ENCODE results near the gene CMYA5.

Gene CMYA5

GRCh38 chr5:79834754-79835714 lies 145.4 kb downstream of the CMYA5 start:
- no peak for DNase-seq (ENCODE audit: low spot score)

GRCh38 chr5:79837761-79838551 lies 148.3 kb downstream of the CMYA5 start:
- no peak for DNase-seq (ENCODE audit: low spot score)

DNA sequence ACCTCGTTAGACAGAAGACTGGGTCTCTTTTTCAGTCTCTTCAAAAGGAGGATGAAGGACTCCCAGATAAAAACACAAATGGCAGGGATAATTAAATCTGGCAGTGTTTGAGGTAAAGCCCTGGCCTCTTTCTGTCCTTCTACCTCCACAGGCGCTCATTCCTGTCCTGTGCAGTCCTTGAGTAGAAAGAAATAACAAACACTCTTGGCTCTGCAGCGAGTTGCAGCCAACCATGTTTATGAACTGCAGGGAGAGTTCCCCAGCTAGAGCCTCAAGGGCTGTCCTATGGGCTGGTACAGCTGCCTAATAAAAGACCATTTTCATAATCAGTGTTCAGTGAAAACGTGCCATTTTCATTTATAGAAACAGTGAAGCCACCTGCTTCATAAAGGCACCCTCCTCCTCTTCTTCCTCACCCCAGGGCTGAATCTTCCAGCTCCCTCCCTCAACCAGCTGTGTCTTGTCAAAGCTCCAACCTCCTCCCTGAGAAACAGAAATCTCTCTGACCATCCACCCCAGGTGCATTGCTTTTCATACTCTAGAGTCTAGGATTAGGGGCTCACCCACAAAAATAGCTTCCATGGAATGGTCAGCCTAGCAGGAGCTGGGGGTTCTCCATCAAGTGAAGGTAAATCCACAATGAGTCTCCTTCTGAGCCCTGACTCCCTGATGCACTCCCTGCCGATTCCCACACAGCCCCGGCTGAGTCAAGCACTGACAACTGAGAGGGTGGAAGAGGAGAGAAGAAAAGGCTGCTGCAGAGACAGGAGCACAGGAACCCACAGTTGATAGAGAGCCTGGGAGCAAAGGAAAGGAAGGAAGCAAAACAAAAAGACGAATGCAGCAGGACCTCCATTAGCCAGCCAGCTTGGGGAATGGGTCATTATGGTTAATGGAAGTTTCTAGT lies 150.7 kb downstream of the CMYA5 start:
- DNase-seq (ENCODE audit: low spot score), result no peak

DNA sequence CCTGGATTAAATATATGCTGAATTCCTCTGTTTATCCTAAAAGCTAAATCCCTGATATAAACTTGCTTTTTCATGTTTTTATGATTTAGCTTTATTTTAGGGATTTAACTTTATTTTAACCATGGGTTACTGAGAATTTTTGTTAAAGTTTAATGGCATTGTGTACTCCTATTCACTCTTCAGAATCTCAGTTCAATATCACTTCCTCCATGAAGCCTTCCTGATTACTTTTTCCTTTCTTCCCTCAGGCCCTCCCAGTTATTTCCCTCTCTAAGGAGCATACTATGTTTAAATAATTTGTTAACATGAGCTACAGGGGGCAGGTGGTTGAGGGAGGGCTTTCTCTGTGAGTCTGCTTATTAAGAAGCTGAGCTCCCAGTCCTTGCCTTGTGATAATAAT lies 151.5 kb downstream of the CMYA5 start:
- no peak for DNase-seq (ENCODE audit: low spot score)

DNA sequence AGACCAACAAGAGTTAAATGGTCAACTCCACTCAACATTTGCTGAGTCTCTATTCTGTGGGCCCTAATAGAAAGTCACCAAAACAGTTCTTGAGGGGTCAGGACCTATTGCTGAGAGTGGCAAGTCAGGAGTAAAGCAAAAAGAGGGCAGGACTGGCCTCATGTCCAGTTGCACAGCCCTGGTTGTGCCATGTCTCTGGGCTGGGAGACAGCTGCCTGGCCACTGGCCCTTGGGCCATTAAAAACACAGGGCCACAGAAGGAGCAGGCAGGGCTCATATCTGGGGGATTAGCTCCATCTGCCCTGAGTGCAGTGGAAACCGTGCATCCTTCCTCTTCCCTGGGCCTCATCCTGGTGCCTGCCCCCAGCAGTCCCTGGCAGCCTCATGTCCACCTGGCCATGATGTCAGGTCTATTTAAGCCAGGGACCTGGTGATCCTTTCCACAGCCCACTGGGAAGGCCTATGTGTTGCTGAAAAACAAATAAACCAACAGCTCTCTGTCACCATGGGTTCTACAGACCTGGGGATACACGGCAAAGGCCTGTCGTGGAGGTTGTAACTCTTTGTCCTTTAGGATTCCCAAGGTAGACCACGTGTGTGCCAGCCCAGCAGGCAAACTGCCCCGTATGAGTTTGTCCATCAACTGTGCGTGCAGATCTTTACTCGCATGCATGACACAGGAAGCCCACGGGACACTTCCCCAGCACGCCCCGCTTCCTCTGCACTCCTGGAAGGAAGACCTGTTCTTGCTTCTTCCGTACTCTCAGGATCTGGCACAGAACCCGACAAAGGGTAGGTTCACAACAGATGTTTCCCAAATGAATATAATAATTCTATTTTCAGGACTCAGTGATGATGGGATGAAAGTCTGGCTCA lies 152.6 kb downstream of the CMYA5 start:
- no peak for DNase-seq (ENCODE audit: low spot score)

DNA sequence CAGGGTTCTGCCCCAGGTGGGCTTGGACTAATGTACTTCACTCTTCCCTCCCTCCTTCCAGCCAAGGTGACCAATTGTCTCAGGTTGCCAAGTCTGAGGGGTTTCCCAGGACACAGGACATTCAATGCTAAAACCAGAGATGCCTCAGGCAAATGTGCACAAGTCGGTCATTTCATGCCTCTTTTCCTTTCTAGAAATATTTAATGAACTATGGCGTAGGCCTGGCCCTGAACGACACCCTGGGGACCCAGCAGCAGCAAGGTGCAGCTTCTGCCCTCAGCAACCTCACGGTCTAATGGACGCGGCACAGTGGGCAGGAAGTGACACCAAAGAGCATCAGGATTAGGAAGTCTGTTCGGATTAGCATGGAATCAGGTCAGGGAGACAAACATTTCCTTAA lies 153.4 kb downstream of the CMYA5 start:
- no peak for DNase-seq (ENCODE audit: low spot score)

GRCh38 chr5:79843450-79844388 lies 154.1 kb downstream of the CMYA5 start:
- DNase-seq (ENCODE audit: low spot score), result no peak

DNA sequence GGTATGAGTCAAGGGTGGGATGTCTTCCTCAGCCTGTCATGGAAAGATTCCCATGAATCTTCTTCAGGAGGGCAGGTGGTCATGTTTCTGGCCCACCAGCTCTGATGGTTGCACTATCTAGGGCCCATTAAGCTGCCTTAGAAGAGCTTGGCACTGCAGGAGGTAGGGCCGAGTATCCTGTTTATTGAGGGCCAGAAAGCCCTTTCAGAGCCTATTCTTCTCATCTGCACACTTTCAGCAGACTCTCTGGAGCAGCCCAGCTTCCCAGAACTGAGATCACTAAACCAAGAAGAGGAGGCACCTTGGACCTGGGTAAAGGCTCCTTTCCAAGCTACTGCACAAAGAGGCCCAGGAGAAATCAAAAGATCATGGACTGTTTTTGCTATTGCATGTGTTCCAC lies 154.9 kb downstream of the CMYA5 start:
- no peak for DNase-seq (ENCODE audit: low spot score)

GRCh38 chr5:79845448-79846197 lies 156.0 kb downstream of the CMYA5 start:
- no peak for DNase-seq (ENCODE audit: low spot score)

- DNase-seq (ENCODE audit: low spot score), result no peak
Observed at GRCh38 chr5:79846198-79846521, 156.5 kb downstream of the CMYA5 start.

DNA sequence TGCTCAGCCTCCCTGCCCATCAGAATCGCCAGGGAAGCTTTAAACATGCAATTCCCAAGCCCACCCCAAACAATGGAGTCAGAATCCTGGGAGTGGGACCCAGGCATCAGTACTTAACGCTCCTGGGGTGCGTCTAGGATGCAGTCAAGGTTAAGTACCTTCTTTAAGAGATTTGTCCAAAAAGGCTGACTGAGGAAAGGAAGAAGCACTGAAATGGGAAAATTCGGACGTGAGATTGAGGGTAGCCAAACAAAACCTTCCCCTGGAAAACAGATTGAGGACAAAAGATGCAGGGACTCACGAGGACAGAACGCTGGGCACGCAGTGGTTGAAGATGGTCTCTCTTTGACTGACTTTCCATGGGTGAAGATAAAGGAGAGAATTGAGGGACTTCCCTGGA lies 157.9 kb downstream of the CMYA5 start:
- no peak for DNase-seq (ENCODE audit: low spot score)

GRCh38 chr5:79849061-79849460 lies 159.4 kb downstream of the CMYA5 start:
- no peak for DNase-seq (ENCODE audit: low spot score)

Data from hematopoietic multipotent progenitor cell treated with erythropoietin and hydrocortisone succinate and interleukin-3 and kit ligand, for 15 days (in vitro differentiated cells).